ENCODE measurements around the gene BABAM2. TPM values are rescaled to one million over a fixed set of nuclear protein-coding genes. Genes with fewer than 3 reads are reported as not detected.

BABAM2 gene
- total RNA-seq, 4 donors from 2014 or later = 35.5 to 44.9 (median 39.9) TPM

- intact Hi-C loops (cut with DNase I) = no loop called here
- Histone ChIP-seq H3K4me3 (no peak overlapping the region), H3K4me1 (peaks cover 12 to 22% (median 19%) of the 10 kb centered on the region in 4 donors), H3K36me3 (no peaks in the 10 kb centered on the region), H3K27me3 (no peaks in the 10 kb centered on the region), H3K27ac (replicated peaks in 1 of 4) (no peak overlapping the region), H3K9me3 (no peaks in the 10 kb centered on the region)
- WGBS = 51% methylated on average over 2 of the region's 2 CpGs
- no peak for DNase-seq (ENCODE audit: extremely low spot score)
- TF ChIP-seq POLR2AphosphoS5 (IDR thresholded peaks at IDR 0.05) (no peak), EP300 (IDR thresholded peaks at IDR 0.05) (no peak), CTCF (IDR thresholded peaks at IDR 0.05) (no peak), POLR2A (IDR thresholded peaks at IDR 0.05; ENCODE audit: low read depth) (no peak)
Observed at GRCh38 chr2:27884601-27885000, 5.9 kb upstream of the BABAM2 start.

GRCh38 chr2:27885234-27885633, 5.3 kb upstream of the BABAM2 start:
- Histone ChIP-seq H3K27ac (replicated peaks in 1 of 4) (no peak overlapping the region), H3K36me3 (no peaks in the 10 kb centered on the region), H3K27me3 (no peaks in the 10 kb centered on the region), H3K4me1 (peaks cover 15 to 27% (median 22%) of the 10 kb centered on the region in 4 donors), H3K4me3 (no peak overlapping the region), H3K9me3 (no peaks in the 10 kb centered on the region)
- intact Hi-C loops (cut with DNase I) = loop anchor here (5.0 kb wide), 1 partner anchor 78 kb away; no protein-coding TSS in a partner anchor
- DNase-seq (ENCODE audit: extremely low spot score) = no peak
- WGBS = 83% methylated on average over 1 of the region's 1 CpG
- TF ChIP-seq CTCF (IDR thresholded peaks at IDR 0.05) (no peak), EP300 (IDR thresholded peaks at IDR 0.05) (no peak), POLR2AphosphoS5 (IDR thresholded peaks at IDR 0.05) (no peak), POLR2A (IDR thresholded peaks at IDR 0.05; ENCODE audit: low read depth) (no peak)

GRCh38 chr2:27885661-27886060, 4.9 kb upstream of the BABAM2 start:
- DNase-seq (ENCODE audit: extremely low spot score) = no peak
- Histone ChIP-seq H3K36me3 (no peaks in the 10 kb centered on the region), H3K4me3 (no peak overlapping the region), H3K27me3 (no peaks in the 10 kb centered on the region), H3K9me3 (no peaks in the 10 kb centered on the region), H3K27ac (replicated peaks in 1 of 4) (no peak overlapping the region), H3K4me1 (peaks cover 15 to 27% (median 22%) of the 10 kb centered on the region in 4 donors)
- 57% methylated on average over 1 of the region's 1 CpG for WGBS
- intact Hi-C loops (cut with DNase I) = loop anchor here (5.0 kb wide), 1 partner anchor 78 kb away; no protein-coding TSS in a partner anchor
- no peak for TF ChIP-seq POLR2A (IDR thresholded peaks at IDR 0.05; ENCODE audit: low read depth)
- TF ChIP-seq CTCF (IDR thresholded peaks at IDR 0.05) = no peak
- TF ChIP-seq POLR2AphosphoS5 (IDR thresholded peaks at IDR 0.05) = no peak
- no peak for TF ChIP-seq EP300 (IDR thresholded peaks at IDR 0.05)

- no peak for TF ChIP-seq POLR2AphosphoS5 (IDR thresholded peaks at IDR 0.05)
- no peak for TF ChIP-seq EP300 (IDR thresholded peaks at IDR 0.05)
- no peak for TF ChIP-seq CTCF (IDR thresholded peaks at IDR 0.05)
- DNase-seq (ENCODE audit: extremely low spot score) = no peak
- intact Hi-C loops (cut with DNase I) = loop anchor here (5.0 kb wide), 1 partner anchor 79 kb away; no protein-coding TSS in a partner anchor
- Histone ChIP-seq H3K9me3 (no peaks in the 10 kb centered on the region), H3K4me1 (peaks cover 16 to 29% (median 25%) of the 10 kb centered on the region in 4 donors), H3K4me3 (no peak overlapping the region), H3K27ac (replicated peaks in 1 of 4) (peak overlapping the region in 3 of 4 donors; percentile 89 to 97 (median 91)), H3K27me3 (no peaks in the 10 kb centered on the region), H3K36me3 (no peaks in the 10 kb centered on the region)
- 94% methylated on average over 6 of the region's 6 CpGs for WGBS
Observed at GRCh38 chr2:27886322-27886721, 4.2 kb upstream of the BABAM2 start.

GRCh38 chr2:27887111-27887510, 3.4 kb upstream of the BABAM2 start:
- H3K27ac ChIP-seq (replicated peaks in 1 of 4) = peak overlapping the region; percentile 89 to 97 (median 91)
- no peaks in the 10 kb centered on the region for H3K27me3 ChIP-seq
- intact Hi-C loops (cut with DNase I) = loop anchor here (5.0 kb wide), 1 partner anchor 80 kb away; no protein-coding TSS in a partner anchor
- DNase-seq (ENCODE audit: extremely low spot score) = no peak
- no peaks in the 10 kb centered on the region for H3K9me3 ChIP-seq
- no peak overlapping the region for H3K4me3 ChIP-seq
- TF ChIP-seq POLR2A (IDR thresholded peaks at IDR 0.05; ENCODE audit: low read depth) = no peak
- no peak for TF ChIP-seq EP300 (IDR thresholded peaks at IDR 0.05)
- no peak for TF ChIP-seq POLR2AphosphoS5 (IDR thresholded peaks at IDR 0.05)
- WGBS = 79% methylated on average over 2 of the region's 2 CpGs
- H3K36me3 ChIP-seq = no peaks in the 10 kb centered on the region
- peaks cover 20 to 37% (median 33%) of the 10 kb centered on the region in 4 donors for H3K4me1 ChIP-seq

All from esophagus muscularis mucosa (tissue), 4 donors.